Anterior cingulate cortex (tissue), 58 donors: ENCODE measurements around the gene WDR41.

Experiments
- DNase-seq, 58 donors: peaks; one replicate each; lab custom pipeline; 2025; lab: John Stamatoyannopoulos, UW

WDR41 gene

GRCh38 chr5:77448831-77449230, 43.3 kb downstream of the WDR41 start:
- DNase-seq = no peak

GRCh38 chr5:77444356-77444755, 47.8 kb downstream of the WDR41 start:
- no peak for DNase-seq

DNA sequence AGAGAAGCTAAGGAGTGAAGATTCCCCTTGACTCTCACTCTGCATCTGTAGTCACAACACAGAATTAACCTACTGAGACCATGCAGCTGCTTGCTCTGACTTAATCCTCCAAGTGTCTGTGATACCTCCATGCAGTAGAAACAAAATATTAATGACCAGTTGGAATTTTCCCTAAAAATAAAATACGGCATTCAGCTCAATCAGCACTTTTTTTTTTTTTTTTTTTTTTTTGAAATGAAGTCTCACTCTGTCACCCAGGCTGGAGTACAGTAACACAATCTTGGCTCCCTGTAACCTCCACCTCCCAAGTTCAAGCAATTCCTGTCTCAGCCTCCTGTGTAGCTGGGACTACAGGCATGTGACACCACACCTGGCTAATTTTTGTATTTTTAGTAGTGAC, 48.4 kb downstream of the WDR41 start:
- no peak for DNase-seq

DNA sequence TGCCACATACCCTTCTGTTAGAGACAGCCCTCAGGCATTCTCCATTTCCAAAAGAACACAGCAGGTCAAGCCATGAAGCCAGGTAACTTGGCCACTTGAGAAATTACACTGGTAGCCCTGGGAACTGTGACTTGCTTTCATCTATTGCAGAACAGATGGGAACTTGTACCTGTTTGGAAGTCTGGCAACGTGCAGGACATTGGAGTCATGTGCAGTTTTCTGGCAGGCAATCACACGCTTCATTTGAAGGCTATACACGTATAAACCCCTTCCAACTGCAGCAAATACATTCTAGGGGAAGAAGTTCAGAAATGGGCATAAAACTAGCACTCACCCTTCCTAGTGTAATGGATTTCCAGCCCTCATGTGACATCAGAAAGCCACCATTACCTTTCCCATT, 54.0 kb downstream of the WDR41 start:
- DNase-seq = peak in 7 of 58 donors; percentile 6 to 48 (median 26)

- peak in 13 of 58 donors; percentile 6 to 66 (median 18) for DNase-seq
Measured at GRCh38 chr5:77437194-77437593, 54.9 kb downstream of the WDR41 start.

- DNase-seq = no peak
Measured at GRCh38 chr5:77431719-77432118, 60.4 kb downstream of the WDR41 start.

DNA sequence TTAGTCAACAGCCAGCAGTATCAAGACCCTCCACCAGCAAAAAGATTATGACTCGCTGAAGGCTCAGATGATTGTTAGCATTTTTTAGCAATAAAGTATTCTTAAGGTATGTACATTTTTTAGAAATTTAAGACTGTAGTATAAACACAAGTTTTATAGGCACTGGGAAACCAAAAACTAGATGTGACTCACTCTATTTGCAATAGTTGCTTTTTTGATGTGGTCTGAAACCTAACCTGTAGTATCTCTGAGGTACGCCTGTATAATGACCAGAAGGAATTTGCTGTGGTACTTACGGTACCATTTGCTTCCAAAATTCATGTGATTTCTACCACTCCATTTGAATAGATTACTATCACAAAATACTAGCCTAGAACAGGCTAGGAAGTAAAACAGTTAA, 60.8 kb downstream of the WDR41 start:
- DNase-seq = no peak

GRCh38 chr5:77430726-77431125, 61.4 kb downstream of the WDR41 start:
- no peak for DNase-seq

- DNase-seq = no peak
Measured at GRCh38 chr5:77428526-77428925, 63.6 kb downstream of the WDR41 start.

GRCh38 chr5:77427998-77428397, 64.1 kb downstream of the WDR41 start:
- DNase-seq = no peak

DNA sequence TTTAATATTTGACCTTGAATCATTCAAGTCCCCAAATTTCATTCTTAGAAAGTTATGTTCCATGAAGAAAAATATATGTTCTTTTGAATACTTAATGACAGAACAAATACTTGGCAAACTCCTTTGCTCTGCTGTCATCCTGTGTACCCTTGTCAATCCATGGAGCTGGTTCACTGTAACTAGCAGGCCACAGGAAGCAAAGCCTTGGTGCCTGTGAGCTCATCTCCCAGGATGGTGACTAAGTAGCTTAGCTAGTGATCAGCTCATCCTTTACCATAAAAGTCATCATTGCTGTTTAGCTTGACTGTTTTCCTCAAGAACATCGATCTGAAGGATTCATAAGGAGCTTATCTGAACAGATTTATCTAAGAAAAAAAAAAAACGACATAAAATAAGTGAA, 65.4 kb downstream of the WDR41 start:
- DNase-seq = no peak

DNA sequence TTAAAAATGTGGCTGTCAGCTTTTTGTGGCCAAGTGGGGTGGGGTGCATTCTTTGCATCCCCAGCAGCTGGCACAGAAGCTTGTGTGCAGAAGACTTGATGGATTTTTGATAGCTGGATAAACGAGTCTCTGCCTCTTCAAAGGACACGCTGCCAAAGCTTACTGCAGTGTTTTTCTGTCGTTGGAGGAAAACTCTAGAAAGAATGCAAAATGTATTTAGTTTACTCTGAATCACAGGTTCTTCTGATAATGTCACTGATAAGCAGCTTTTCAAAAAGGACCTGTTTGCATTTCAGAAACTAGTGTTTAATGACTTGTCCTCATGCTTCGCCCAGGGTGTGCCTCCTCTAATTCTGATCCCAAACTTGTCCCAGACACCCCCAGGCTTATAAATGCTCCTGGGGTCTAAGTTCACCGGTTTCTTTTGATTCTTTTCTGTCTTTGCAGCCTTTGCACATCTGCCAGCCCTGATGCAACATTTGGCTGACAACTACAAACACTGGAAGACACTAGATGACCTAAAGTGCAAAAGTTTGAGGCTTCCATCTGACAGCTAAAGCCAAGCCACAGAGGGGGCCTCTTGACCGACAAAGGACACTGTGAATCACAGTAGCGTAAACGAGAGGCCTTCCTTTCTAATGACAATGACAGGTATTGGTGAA, 66.0 kb downstream of the WDR41 start:
- DNase-seq = no peak

DNA sequence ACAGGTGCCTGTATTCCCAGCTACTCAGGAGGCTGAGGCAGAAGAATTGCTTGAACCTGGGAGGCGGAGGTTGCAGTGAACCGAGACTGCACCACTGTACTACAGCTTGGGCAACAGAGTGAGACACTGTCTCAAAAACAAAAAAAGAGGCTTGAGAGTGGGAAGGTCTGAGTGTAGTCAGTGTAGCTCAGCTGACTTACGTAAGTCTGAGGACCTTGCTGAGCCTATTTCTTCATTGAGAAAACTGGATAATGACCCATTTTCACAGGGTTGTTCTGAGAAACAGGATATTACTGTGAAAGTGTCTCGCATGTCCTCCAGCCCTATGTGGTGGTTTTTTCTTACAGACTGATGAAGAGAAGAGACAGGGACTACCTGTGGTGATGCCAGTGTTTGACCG, 66.7 kb downstream of the WDR41 start:
- DNase-seq = no peak

DNA sequence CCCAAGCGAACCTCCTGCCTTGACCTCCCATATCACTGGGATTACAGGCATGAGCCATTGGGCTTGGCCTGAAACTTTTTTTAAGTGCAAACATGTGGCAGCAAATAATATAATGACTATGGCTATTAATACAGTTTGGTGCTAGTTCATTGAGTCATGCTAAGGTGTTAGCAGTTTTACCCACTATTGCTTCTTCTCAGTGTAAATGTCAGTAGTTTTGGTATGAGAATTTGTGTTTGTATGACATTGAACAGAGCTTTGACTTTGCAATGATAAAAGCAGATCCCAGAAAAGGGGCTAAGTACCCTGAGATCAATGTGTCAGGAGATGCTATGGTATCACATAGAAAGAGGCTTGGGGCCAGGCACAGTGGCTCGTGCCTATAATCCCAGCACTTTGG, 67.2 kb downstream of the WDR41 start:
- DNase-seq = no peak

DNA sequence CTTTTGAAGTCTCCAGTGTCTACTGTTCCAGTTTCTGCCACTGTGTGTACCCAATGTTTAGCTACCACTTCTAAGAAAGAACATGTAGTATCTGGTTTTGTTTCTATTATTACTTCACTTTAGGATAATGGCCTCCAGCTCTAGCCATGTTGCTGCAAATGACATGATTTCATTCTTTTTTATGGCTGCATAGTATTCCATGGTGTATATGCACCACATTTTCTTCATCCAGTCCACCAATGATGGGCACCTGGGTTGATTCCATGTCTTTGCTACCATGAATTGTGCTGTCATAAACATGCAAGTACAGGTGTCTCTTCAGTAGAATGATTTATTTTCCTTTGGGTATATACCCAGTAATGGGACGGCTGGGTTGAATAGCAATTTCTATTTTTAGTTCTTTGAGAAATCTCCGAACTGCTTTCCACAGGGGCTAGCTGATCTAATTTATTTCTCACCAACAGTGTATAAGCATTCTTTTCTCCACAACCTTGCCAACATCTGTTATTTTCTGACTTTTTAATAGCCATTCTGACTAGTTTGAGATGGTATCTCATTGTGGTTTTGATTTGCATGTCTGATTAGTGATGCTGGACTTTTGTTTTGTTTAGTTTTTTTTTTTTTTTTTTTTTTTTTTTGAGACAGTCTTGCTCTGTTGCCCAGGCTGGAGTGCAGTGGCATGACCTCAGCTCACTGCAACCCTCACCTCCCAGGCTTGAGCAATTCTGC, 68.9 kb downstream of the WDR41 start:
- no peak for DNase-seq

DNA sequence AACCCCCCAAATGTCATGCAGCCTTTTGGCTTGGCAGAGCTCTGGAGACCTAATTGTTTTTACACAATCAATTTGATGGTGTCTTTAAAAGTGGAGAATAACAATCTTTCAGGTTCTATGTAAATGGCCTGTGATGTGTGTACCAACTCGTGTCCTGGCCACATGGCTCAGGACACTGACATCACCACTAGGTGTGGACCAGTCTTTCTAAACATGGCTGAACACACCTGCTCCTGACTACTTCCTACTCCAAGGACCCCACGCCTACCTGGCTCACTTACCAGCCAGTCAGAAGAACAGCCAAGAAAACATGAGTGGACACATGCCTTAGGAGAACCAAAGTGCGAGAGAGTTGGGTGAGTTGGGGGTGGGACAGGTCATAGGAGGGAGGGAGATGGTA, 71.2 kb downstream of the WDR41 start:
- no peak for DNase-seq

- no peak for DNase-seq
Measured at GRCh38 chr5:77419644-77420582, 72.2 kb downstream of the WDR41 start.

GRCh38 chr5:77418601-77419581, 73.2 kb downstream of the WDR41 start:
- DNase-seq = no peak

DNA sequence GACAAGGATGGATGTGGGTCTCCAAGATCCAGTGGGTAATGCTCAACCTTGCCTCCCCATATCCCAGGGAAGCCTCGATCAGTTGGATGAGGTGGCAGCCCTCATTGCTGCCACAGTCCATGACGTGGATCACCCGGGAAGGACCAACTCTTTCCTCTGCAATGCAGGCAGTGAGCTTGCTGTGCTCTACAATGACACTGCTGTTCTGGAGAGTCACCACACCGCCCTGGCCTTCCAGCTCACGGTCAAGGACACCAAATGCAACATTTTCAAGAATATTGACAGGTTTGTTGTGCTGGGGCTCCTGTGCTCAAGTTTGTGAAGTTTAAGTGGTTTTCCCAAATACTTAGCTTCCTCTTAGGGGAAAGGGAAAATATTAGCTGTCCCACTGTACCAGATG, 74.0 kb downstream of the WDR41 start:
- no peak for DNase-seq

- no peak for DNase-seq
Measured at GRCh38 chr5:77413049-77413448, 79.1 kb downstream of the WDR41 start.
